Stimulated activated CD4-positive, alpha-beta T cell treated with anti-CD3 and anti-CD28 coated beads, Interleukin-4, amount 100 ng/mL, for 24 hours (primary cell): ENCODE data around the gene PKIB.
A peak's percentile ranks its signal among the peaks of the same experiment; 100 is the strongest.
"Not testable (repeated sequence)": the region's sequence is repeated elsewhere in the genome, so short reads cannot be mapped to it uniquely, and the experiment has no call there.

Source experiments
- DNase-seq: peaks from one replicate; pipeline ENCODE4 v3.0.0-alpha.2; 2020

PKIB gene

GRCh38 chr6:122713138-122713537 is 102.9 kb downstream of the PKIB start:
- no peak for DNase-seq

- no peak for DNase-seq
These were observed 103.9 kb downstream of the PKIB start for GRCh38 chr6:122714059-122714458.

- no peak for DNase-seq
These were observed 105.5 kb downstream of the PKIB start for GRCh38 chr6:122715725-122716124.

GRCh38 chr6:122717350-122717749 is 107.1 kb downstream of the PKIB start:
- DNase-seq: no peak

GRCh38 chr6:122718616-122719015 is 108.4 kb downstream of the PKIB start:
- DNase-seq: no peak

GRCh38 chr6:122719176-122719575 is 109.0 kb downstream of the PKIB start:
- no peak for DNase-seq

GRCh38 chr6:122722746-122723145 is 112.5 kb downstream of the PKIB start:
- no peak for DNase-seq

- no peak for DNase-seq
These were observed 116.4 kb downstream of the PKIB start for GRCh38 chr6:122726649-122727048.

GRCh38 chr6:122727244-122727643 is 117.0 kb downstream of the PKIB start:
- no peak for DNase-seq

GRCh38 chr6:122730334-122730733 is 120.1 kb downstream of the PKIB start:
- no peak for DNase-seq

GRCh38 chr6:122730775-122731386 is 120.7 kb downstream of the PKIB start:
- peak; percentile 5 for DNase-seq

- DNase-seq: no peak
These were observed 123.1 kb downstream of the PKIB start for GRCh38 chr6:122733259-122733658.

GRCh38 chr6:122734529-122735395 is 124.6 kb downstream of the PKIB start:
- DNase-seq: no peak

- no peak for DNase-seq
These were observed 125.4 kb downstream of the PKIB start for GRCh38 chr6:122735582-122735981.

GRCh38 chr6:122736163-122736562 is 126.0 kb downstream of the PKIB start:
- DNase-seq: no peak

GRCh38 chr6:122736616-122737015 is 126.4 kb downstream of the PKIB start:
- DNase-seq: no peak

GRCh38 chr6:122740091-122740490 is 129.9 kb downstream of the PKIB start:
- DNase-seq: no peak

- no peak for DNase-seq
These were observed 130.7 kb downstream of the PKIB start for GRCh38 chr6:122740936-122741335.

- DNase-seq: not testable (repeated sequence)
These were observed 134.0 kb downstream of the PKIB start for GRCh38 chr6:122744247-122744646.

GRCh38 chr6:122744856-122745255 is 134.7 kb downstream of the PKIB start:
- not testable (repeated sequence) for DNase-seq

- no peak for DNase-seq
These were observed 136.5 kb downstream of the PKIB start for GRCh38 chr6:122746688-122747087.

GRCh38 chr6:122747573-122747972 is 137.4 kb downstream of the PKIB start:
- DNase-seq: no peak

- DNase-seq: not testable (repeated sequence)
These were observed 138.7 kb downstream of the PKIB start for GRCh38 chr6:122748945-122749344.

GRCh38 chr6:122749451-122750050 is 139.3 kb downstream of the PKIB start:
- DNase-seq: no peak
